Measurements from ENCODE around the gene ARHGAP42. TPM values are rescaled to one million over a fixed set of nuclear protein-coding genes. Genes with fewer than 3 reads are reported as not detected.
"Not testable (repeated sequence)": the region's sequence is repeated elsewhere in the genome, so short reads cannot be mapped to it uniquely, and the experiment has no call there.

ARHGAP42 gene
- total RNA-seq, 1 donor from 2014 or later, result 5.7 TPM

DNA sequence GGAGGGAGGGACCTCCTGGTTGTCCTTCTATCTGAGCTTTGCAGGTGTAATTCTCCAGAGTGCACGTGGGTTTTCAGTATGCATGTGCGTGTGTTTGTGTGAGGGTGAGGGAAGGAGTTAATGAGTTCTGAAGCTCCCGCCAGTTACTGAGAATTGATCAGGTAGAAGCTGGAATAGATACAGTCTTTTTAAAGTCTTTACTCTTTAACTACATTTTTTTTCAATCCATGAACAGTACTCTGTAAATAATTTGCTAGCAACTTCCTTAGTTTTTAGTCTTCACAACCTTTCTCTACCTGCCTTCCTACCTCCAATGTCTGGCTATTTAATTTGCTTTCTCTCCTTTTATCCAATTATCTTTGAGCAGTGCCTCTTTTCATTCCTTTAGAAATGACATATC is 25.5 kb downstream of the ARHGAP42 start:
- no peak for ATAC-seq
- intact Hi-C loops (cut with micrococcal nuclease), result no loop called here
- no peak for DNase-seq

DNA sequence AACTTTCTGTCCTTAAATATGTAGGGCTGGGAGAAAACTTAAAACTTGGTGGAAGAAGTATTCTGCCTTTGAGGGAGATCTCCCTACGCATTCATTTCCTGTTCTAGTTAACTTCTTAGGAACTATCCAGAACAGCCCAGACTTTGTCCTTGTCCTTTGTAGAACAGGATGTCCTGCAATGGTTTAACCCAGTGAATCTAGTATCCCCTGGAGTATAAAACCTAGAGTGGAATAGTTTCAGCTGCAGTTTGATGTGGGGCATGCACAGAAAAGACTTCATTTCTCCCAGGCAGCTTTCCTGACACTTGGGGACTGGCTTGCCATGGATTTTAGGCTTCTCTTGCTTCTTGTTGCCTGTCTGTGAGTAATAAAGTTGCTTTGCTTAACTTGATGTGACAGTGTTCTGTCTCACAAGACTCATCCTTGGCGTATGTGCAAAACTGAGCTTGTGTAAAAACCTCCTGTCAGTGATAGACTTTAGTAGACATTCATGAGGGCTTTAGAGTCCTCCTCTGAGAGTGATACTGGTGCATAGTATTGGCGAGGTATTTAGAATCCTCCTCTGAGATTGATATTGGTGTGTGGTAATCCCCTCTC is 28.2 kb downstream of the ARHGAP42 start:
- ATAC-seq, result peak; percentile 73
- no peak for DNase-seq
- intact Hi-C loops (cut with micrococcal nuclease), result no loop called here

DNA sequence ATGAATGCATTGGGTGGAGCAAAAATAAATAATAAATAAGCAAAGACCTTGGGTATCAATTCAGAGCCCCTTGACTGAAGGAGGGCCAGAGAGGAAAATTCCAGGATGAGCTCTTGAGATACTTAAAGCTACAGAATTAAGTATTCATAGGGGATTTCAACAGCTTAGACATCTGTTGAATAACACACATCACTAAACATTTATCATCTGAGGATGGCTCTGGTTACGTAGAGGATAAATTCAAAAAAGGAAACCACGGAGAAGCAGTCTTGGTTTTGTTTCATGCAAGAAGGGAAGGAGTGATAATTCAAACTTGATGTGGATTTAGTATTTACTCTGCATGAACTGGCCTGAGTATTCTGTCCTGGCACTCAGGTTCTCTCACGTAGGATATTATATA is 29.8 kb downstream of the ARHGAP42 start:
- DNase-seq (no peak), ATAC-seq (no peak)
- intact Hi-C loops (cut with micrococcal nuclease), result no loop called here

DNA sequence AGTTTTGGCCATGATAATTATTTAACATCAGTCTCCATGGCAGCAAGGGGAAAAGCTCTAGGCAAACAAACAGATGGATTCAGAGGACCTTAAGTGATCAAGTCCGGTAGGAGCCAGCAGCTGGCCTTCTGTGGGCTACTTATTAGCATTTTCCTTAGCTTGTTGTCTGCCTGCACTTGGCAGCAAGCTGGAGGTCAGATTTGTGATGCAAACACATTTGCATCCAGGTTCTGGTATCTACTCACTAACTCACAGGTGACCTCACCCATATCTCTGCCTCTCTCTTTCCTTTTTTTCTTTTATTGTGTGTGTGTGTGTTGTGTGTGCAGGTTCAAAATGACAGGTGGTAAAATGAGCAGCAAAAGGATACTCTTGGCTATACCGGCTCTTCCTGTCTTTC is 32.3 kb downstream of the ARHGAP42 start:
- intact Hi-C loops (cut with micrococcal nuclease), result loop anchor here (2.0 kb wide), 1 partner anchor 65 kb away; no protein-coding TSS in a partner anchor
- DNase-seq, result no peak
- ATAC-seq, result peak; percentile 38

DNA sequence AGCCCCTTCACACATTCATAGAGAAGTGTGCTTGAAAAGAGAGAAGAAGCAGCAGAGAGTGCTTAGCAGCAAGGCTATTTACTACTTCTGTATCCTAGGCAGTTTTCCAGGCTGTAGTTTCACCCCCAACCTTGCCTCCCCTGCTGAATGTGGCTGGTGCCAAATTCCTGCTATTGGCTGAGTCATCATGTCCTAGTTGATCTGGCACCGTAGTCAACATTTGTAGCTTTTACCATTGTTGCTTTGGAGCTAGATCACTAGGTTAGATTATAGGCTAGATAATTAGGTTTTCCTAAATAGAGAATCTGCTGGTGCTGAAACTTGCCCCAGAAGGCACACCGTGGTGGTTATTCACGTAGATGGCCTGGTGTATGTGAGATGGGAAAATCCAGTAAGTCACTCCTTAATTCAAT is 32.7 kb downstream of the ARHGAP42 start:
- DNase-seq, result no peak
- intact Hi-C loops (cut with micrococcal nuclease), result loop anchor here (2.0 kb wide), 1 partner anchor 65 kb away; no protein-coding TSS in a partner anchor
- ATAC-seq, result peak; percentile 95

DNA sequence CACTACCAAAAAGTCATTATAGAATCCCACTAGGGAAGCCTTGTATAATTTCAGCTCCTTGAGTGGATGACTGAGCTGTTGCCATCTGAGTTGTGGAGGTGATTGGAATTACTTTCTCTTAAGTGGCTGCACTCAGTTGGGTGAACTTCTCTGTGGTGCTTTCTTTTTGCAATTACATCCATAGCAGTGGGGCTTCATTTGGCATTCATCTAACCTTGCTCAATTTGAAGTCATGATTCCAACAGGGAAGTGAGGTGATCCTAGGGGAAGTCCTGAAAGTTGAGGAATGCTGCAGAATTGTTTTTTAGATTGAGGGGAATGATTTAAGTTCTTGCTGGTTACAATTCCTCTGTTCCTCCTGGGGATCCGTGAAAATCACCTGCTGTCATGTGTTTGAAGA is 39.6 kb downstream of the ARHGAP42 start:
- ATAC-seq (no peak), DNase-seq (no peak)
- intact Hi-C loops (cut with micrococcal nuclease), result no loop called here

DNA sequence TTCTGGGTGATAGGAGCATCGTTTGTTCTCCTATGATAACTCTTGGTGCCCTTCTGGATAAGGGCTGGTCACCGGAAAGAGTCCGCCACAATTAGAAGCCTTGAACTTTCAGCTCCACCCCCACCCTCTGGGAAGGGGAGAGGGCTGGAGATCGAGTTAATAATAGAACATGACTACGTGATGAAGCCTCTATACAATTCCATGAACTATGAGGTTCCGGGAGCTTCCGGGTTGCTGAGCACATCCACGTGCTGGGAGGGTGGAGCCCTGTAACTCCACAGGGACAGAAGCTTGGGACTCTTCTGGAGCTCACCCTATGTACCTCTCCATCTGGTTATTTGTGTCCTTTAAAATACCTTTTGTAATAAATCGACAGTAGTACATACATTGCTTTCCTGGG is 40.3 kb downstream of the ARHGAP42 start:
- intact Hi-C loops (cut with micrococcal nuclease), result no loop called here
- ATAC-seq (peak; percentile 97), DNase-seq (peak; percentile 64)

DNA sequence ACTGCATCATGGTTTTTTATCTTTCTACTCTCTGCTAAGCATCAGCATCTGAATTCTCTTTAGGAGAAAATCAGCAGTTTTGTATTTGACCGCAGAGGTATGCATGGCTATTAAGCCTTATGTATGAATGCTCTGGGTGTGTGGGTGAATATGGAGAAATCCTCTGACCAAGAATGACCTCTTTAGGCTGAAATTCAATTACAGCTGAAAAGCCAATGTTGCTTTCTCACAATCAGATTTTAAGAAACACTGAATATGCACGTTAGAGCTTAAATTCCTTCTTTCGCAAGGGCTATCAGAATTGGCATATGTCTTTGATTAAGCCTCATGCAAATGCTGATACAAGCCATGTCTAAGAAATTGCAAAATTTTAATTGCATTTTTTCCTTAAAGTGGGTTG is 43.2 kb downstream of the ARHGAP42 start:
- no peak for DNase-seq
- no peak for ATAC-seq
- intact Hi-C loops (cut with micrococcal nuclease), result no loop called here

DNA sequence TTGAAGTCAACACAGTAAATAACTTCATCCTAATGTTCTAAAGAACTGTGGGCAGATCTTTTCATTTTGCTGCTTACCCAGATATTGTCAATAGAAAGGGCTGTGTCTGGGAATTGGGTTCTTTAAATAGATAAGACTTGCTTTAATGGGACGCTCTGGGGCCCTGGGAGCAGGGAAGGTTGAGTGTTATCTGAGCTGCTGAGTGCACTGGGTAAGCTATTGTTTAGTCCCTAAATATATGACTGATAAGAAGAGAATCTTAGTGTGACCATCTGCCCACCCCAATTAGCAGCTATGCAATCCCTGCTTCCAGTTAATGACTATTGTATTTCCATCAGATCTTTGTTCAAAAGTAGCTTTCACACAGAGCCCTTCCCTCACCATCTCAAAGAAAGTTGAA is 44.4 kb downstream of the ARHGAP42 start:
- ATAC-seq (peak; percentile 66), DNase-seq (no peak)
- intact Hi-C loops (cut with micrococcal nuclease), result no loop called here

DNA sequence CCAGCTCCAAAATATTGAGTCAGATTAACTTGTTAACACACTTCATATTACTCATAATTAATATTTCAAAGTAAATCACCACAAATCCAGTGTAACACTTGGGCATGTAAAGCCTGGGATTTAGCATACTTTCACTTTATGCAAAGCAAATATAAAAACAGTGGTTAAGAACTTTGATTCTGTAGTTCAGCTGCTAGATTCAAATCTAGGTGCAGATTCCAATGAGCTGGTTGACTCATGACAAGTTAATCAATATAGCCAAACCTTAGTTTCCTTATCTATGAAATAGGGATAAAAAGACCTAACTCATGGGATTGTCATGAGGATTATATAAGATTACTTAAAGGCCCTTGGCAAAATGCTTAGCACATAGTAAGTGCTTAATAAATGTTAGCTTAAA is 45.9 kb downstream of the ARHGAP42 start:
- ATAC-seq, result no peak
- intact Hi-C loops (cut with micrococcal nuclease), result no loop called here
- DNase-seq, result no peak

DNA sequence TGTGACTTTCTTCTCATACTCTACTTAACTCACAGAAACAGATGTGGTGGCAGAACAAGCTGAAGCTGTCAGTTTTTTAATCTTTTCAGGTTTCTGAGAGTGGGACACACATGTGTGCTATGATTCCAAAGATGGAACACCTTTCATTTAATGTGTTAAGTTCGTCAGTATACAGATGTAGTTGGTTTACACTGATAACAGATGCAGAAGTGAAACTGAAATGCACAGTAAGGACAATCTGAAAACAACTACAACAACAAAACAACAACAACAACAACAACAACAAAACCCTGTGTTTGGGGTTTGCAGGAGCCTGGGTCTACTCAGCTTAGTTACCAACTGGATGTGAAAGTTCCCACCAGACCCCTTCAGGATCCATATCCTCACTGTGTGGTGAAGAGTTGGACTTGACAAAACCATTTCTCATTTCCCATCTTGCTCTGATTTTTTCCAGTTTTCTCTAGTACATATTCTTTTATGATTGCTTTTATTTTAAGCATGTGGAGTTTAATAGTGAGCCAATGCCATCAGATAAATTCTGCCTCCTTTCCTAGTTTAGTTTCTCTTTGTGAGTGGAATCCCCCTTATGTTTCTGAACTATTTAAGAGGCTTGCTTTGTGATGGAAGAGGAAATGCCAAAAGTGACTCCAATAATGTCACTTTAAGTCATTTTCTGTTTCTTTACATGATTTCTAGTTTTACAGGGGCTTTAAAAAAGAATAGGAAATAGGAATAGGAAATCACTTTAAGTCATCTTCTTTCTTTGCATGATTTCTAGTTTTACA is 47.8 kb downstream of the ARHGAP42 start:
- ATAC-seq (no peak), DNase-seq (no peak)
- intact Hi-C loops (cut with micrococcal nuclease), result no loop called here

DNA sequence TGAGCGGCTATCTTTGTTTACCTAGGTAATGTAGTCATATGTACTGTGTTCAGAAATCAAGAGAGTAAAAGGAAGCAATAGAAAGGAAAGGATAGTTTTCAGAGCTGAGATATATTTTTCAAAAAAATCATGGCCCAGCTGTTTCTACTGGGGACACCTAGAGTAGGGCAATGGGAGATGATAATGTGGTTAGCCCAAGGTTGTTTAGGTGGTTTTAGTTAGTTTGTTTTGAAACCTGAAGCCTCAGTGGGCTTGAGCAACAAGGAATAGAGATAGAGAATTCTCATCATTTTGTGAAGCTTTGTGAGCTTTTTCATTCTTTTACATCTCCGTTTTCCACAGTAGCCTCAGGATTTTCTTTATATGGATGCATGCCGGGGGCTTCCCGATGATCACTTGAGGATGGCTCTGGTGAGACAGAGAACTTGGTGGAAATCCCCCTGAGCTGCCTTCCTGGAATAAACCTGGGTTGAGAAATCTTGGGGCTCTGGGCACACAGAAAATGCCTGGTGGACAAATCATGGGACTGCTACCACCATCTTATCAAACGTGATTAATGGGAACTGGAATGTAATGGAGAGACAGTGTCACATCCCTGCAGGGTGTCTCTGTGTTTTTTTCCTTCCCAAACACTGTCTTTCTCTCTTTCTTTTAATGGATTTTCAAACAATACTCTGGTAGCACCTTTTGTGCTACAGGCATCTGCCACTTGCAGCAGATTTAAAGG is 49.0 kb downstream of the ARHGAP42 start:
- intact Hi-C loops (cut with micrococcal nuclease), result no loop called here
- no peak for DNase-seq
- ATAC-seq, result no peak

DNA sequence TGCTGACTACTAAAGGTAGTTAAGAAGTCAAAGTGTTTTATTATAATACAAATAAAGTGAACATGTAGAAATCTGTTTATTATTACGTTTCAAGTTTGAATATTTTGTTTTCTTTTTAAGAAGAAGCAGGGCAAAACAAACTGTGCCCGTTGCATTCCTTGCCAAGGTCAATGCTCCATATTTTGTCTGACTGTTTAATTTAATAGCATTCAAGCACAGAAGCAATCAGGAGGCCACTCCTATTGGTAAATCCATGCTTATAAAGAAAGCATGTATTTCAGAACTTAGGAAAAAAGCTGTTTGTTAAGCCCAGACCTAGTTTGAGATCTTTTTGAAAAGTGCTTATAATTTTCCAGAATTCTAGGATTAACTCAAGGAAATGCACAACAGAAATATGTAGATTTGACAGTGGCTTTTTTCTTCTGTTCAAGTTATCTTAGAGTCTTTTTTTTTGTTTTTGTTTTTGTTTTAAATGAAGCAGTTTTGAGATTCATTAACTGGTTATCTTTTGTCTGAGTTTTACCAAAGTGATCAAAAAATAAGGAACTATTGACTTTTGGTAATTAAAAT is 51.7 kb downstream of the ARHGAP42 start:
- intact Hi-C loops (cut with micrococcal nuclease), result no loop called here
- no peak for DNase-seq
- ATAC-seq, result no peak

DNA sequence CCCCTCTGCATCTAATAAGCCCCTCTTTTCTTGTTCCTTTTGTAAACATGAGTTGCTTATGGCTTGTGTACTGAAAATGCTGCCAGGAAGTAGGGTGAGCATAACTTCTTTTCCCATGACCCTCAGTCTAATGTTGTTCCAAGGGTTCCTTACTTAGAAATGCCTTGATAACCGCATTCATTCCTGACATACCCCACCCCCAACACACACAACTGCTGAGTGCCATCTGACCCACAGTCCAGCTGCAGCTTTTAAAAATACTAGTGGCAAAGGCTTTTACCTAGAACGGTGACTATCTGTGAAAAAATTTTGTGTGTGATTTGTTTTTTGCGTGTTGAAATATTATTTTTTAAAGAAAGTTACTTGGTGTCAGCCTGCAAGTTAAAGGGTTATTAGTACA is 52.6 kb downstream of the ARHGAP42 start:
- DNase-seq (no peak), ATAC-seq (peak; percentile 95)
- intact Hi-C loops (cut with micrococcal nuclease), result no loop called here

DNA sequence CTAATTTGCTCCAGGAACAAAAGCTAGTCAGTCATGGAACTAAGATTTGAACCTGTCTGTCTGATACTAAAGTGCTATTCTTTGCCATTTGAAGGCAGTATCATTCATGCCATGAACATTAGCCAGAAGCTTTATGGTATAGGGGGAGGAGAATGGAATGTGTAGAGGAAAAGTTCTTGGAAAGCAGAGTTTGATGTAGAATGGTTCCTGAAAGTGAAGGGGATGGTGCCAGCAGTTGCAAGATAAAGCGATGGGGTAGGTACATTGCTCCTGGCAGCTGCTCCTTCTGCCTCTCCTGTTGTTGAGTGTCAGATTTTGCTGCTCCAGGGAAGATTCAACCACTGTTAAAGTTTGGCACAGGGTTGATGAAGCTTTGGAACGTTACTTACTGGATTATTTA is 53.4 kb downstream of the ARHGAP42 start:
- peak; percentile 79 for ATAC-seq
- intact Hi-C loops (cut with micrococcal nuclease), result no loop called here

DNA sequence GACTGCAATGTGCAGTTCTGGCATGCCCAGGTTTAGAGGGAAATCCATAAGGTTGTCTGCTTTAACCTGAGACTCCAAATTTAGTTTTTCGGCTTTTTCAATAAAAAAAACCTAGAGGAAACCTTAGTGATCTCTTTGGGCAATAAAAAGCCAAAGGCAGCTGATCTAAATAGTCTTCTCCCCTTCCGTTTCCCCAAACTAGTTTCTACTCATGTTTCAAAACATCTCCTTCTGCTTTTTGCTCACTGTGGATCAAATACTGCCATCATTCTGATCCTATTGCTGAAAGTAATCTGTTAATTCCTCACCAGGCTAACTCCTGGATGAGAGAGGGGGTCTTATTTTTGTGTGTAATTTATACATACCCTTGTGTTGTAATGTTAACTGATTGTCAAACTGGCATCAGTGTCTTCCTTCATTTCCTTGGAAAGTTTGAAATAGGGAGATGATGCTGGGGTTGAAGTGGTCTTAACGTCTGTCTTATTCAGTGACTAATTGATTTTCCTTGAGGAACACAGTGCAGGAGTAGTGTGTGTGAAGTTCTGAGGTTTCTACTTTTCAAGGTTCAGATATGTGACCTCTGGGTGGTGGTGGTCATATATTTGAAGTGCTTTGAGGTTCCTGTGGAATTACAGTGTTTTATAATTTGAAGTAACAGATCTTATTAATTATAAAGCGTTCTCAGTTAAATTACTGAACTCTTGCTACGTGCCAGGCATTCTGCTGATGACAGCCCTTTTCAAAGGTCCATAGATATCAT is 55.0 kb downstream of the ARHGAP42 start:
- DNase-seq (no peak), ATAC-seq (no peak)
- intact Hi-C loops (cut with micrococcal nuclease), result no loop called here

More for the DNA sequence above, 53.4 kb downstream of the ARHGAP42 start:
- no peak for DNase-seq

DNA sequence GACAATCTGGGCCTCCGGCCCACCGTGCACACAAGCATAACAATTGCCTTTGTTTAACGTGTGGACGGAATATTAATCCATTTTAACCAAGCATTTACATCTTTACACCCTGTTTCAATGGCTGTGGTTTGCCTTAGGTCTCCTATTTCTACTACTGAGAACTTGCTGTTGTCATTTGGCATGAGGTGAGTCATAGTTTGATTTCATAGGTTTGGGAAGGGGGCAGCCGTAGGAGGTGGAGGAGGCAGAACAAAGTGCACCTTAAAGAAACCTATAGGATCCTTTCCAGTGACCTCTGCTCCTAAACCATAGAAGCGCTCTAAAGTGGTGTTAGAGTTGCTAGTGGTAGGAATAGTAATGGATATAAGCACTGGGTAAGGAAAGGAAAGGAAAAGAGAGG is 59.4 kb downstream of the ARHGAP42 start:
- intact Hi-C loops (cut with micrococcal nuclease), result no loop called here
- ATAC-seq (no peak), DNase-seq (no peak)

DNA sequence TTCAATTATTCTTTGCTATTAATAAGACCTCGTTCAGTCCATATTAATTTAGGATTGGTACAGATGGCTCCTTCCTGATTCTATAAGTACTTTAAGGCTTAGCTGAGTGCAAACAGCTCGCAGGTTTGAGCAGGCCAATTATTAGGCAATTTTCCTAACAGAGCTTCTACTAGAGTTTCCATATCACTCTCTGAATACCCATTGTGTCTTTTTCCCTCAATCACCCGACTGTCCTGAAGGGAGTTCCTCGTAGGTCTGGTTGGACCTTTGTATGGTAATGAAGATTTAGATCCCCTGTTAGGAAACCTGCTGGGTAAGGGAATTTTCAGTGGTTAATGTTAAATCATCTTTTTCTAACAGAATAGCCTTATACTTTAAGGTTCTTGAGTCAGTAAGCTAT is 61.1 kb downstream of the ARHGAP42 start:
- intact Hi-C loops (cut with micrococcal nuclease), result no loop called here
- no peak for ATAC-seq
- no peak for DNase-seq

DNA sequence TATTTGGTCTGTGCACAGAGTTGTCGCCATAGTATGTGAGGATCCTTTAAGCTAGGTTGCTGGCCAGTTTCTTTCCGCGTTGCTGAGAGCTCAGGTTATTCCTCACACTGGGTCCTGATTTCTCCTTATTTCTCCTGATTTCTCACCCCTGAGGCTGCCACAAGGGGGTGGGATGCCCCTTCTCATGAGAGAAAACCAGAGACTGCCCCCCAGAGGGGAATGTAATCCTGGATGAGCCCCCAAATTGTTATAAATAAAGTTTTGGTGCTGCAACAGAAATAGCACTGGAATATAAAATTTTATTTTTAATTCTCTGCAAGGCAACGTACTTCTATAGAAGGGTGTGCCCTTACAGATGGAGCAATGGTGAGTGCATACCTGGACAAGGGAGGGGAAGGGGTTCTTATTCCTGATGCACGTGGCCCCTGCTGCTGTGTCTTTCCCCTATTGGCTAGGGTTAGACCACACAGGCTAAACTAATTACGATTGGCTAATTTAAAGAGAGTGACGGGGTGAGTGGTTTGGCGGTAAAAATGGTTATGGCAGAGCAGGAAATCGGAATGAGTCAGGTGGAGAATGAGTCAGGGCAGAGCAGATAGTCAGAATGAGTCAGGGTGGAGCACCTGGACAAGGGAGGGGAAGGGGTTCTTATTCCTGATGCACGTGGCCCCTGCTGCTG is 62.9 kb downstream of the ARHGAP42 start:
- DNase-seq; intact Hi-C loops (cut with micrococcal nuclease); ATAC-seq: not testable (repeated sequence)
